GM21390 (cell line): ENCODE data around the gene TEF.
"Not testable (repeated sequence)": the region's sequence is repeated elsewhere in the genome, so short reads cannot be mapped to it uniquely, and the experiment has no call there.

ENCODE experiments used
- ATAC-seq: cut with Tn5 transposase; IDR thresholded peaks from one replicate; pipeline ENCODE4 v1.9.1; 2021; ENCODE audit not compliant: unreplicated experiment

Gene TEF

GRCh38 chr22:41380993-41381328, 781 bp upstream of the TEF start:
- peak; percentile 4 for ATAC-seq

- ATAC-seq, result peak; percentile 33
These were observed 396 bp downstream of the TEF start for GRCh38 chr22:41382098-41382578.

- ATAC-seq, result no peak
These were observed 868 bp downstream of the TEF start for GRCh38 chr22:41382610-41383009.

GRCh38 chr22:41383085-41383484, 1.3 kb downstream of the TEF start:
- no peak for ATAC-seq

- no peak for ATAC-seq
These were observed 2.4 kb downstream of the TEF start for GRCh38 chr22:41384128-41384527.

GRCh38 chr22:41387341-41387740, 5.6 kb downstream of the TEF start:
- ATAC-seq, result no peak

GRCh38 chr22:41394012-41394356, 12.2 kb downstream of the TEF start:
- no peak for ATAC-seq

GRCh38 chr22:41395531-41396240, 13.9 kb downstream of the TEF start:
- ATAC-seq, result no peak

- ATAC-seq, result no peak
These were observed 15.5 kb downstream of the TEF start for GRCh38 chr22:41397143-41397811.

- no peak for ATAC-seq
These were observed 17.2 kb downstream of the TEF start for GRCh38 chr22:41398921-41399320.

- no peak for ATAC-seq
These were observed 20.3 kb downstream of the TEF start for GRCh38 chr22:41401781-41402648.

GRCh38 chr22:41402851-41403250, 21.1 kb downstream of the TEF start:
- ATAC-seq, result not testable (repeated sequence)

GRCh38 chr22:41403532-41404318, 22.0 kb downstream of the TEF start:
- peak; percentile 86 for ATAC-seq

GRCh38 chr22:41405588-41405987, 23.8 kb downstream of the TEF start:
- ATAC-seq, result no peak

- no peak for ATAC-seq
These were observed 24.7 kb downstream of the TEF start for GRCh38 chr22:41406410-41406809.

GRCh38 chr22:41407433-41407832, 25.7 kb downstream of the TEF start:
- ATAC-seq, result no peak

GRCh38 chr22:41408665-41409064, 26.9 kb downstream of the TEF start:
- no peak for ATAC-seq

- no peak for ATAC-seq
These were observed 28.6 kb downstream of the TEF start for GRCh38 chr22:41410311-41410751.

GRCh38 chr22:41411021-41411851, 29.5 kb downstream of the TEF start:
- no peak for ATAC-seq

- ATAC-seq, result no peak
These were observed 33.8 kb downstream of the TEF start for GRCh38 chr22:41415554-41415953.
